ENCODE results near the gene APOL1.
"Not testable (repeated sequence)": the region's sequence is repeated elsewhere in the genome, so short reads cannot be mapped to it uniquely, and the experiment has no call there.

The APOL1 gene

GRCh38 chr22:36252754-36253522 is at the start of gene APOL1:
Gene APOL1, plus strand, starts transcription at chr22:36253133. Its CDS starts 1,823 bp downstream, at chr22:36254956.
- TF ChIP-seq GATA1 (IDR thresholded peaks at IDR 0.05; ENCODE audit: low read depth, low read length) (no peak), POLR2A (IDR thresholded peaks at IDR 0.05; ENCODE audit: low read length) (peak; percentile 74)

GRCh38 chr22:36203441-36203840 is 49.5 kb upstream of the APOL1 start:
- peak in 1 of 2 experiments; percentile 28 for DNase-seq

More at GRCh38 chr22:36252754-36253522, at the start of gene APOL1:
- DNase-seq = peak; percentile 86 to 89

- TF ChIP-seq POLR2A (IDR thresholded peaks at IDR 0.05; ENCODE audit: low read length) = no peak
- no peak for TF ChIP-seq GATA1 (IDR thresholded peaks at IDR 0.05; ENCODE audit: low read depth, low read length)
- no peak for DNase-seq
These were observed 48.8 kb upstream of the APOL1 start for GRCh38 chr22:36204001-36204631.

GRCh38 chr22:36204632-36205015 is 48.3 kb upstream of the APOL1 start:
- TF ChIP-seq POLR2A (IDR thresholded peaks at IDR 0.05; ENCODE audit: low read length) (no peak), GATA1 (IDR thresholded peaks at IDR 0.05; ENCODE audit: low read depth, low read length) (no peak)
- DNase-seq = peak; percentile 25

GRCh38 chr22:36205573-36205972 is 47.4 kb upstream of the APOL1 start:
- not testable (repeated sequence) for DNase-seq

GRCh38 chr22:36206255-36206654 is 46.7 kb upstream of the APOL1 start:
- no peak for DNase-seq
- TF ChIP-seq GATA1 (IDR thresholded peaks at IDR 0.05; ENCODE audit: low read depth, low read length) (no peak), POLR2A (IDR thresholded peaks at IDR 0.05; ENCODE audit: low read length) (no peak)

GRCh38 chr22:36208162-36208765 is 44.7 kb upstream of the APOL1 start:
- TF ChIP-seq POLR2A (IDR thresholded peaks at IDR 0.05; ENCODE audit: low read length) (no peak), GATA1 (IDR thresholded peaks at IDR 0.05; ENCODE audit: low read depth, low read length) (no peak)
- no peak for DNase-seq

GRCh38 chr22:36208914-36209313 is 44.0 kb upstream of the APOL1 start:
- TF ChIP-seq GATA1 (IDR thresholded peaks at IDR 0.05; ENCODE audit: low read depth, low read length) (no peak), POLR2A (IDR thresholded peaks at IDR 0.05; ENCODE audit: low read length) (no peak)
- no peak for DNase-seq

GRCh38 chr22:36209488-36209908 is 43.4 kb upstream of the APOL1 start:
- peak; percentile 13 to 30 for DNase-seq

- TF ChIP-seq GATA1 (IDR thresholded peaks at IDR 0.05; ENCODE audit: low read depth, low read length) (no peak), POLR2A (IDR thresholded peaks at IDR 0.05; ENCODE audit: low read length) (no peak)
- DNase-seq = no peak
These were observed 42.7 kb upstream of the APOL1 start for GRCh38 chr22:36210224-36210623.

GRCh38 chr22:36211237-36211861 is 41.6 kb upstream of the APOL1 start:
- no peak for TF ChIP-seq GATA1 (IDR thresholded peaks at IDR 0.05; ENCODE audit: low read depth, low read length)
- TF ChIP-seq POLR2A (IDR thresholded peaks at IDR 0.05; ENCODE audit: low read length) = no peak
- no peak for DNase-seq

- no peak for DNase-seq
- TF ChIP-seq GATA1 (IDR thresholded peaks at IDR 0.05; ENCODE audit: low read depth, low read length) (no peak), POLR2A (IDR thresholded peaks at IDR 0.05; ENCODE audit: low read length) (no peak)
These were observed 40.0 kb upstream of the APOL1 start for GRCh38 chr22:36212901-36213300.

GRCh38 chr22:36213586-36213985 is 39.3 kb upstream of the APOL1 start:
- no peak for TF ChIP-seq GATA1 (IDR thresholded peaks at IDR 0.05; ENCODE audit: low read depth, low read length)
- no peak for TF ChIP-seq POLR2A (IDR thresholded peaks at IDR 0.05; ENCODE audit: low read length)

GRCh38 chr22:36215981-36216380 is 37.0 kb upstream of the APOL1 start:
- no peak for DNase-seq
- TF ChIP-seq GATA1 (IDR thresholded peaks at IDR 0.05; ENCODE audit: low read depth, low read length) (no peak), POLR2A (IDR thresholded peaks at IDR 0.05; ENCODE audit: low read length) (no peak)

More at GRCh38 chr22:36213586-36213985, 39.3 kb upstream of the APOL1 start:
- no peak for DNase-seq
